PC-9 (cell line): Measurements from ENCODE around the gene SAPCD2. TPM values are rescaled to one million over a fixed set of nuclear protein-coding genes. Genes with fewer than 3 reads are reported as not detected.

Experiments used
- BruUV-seq: library from RNA; stranded (reverse); fragments of 400-500 nt; replicated peaks from 2 replicates; lab custom pipeline; 2021; lab: Mats Ljungman, UMichigan
- CTCF ChIA-PET: fragments of 300-600 bp; sonication (Branson Sonifier 250); formaldehyde crosslinking; loops from one replicate; lab custom pipeline; 2022; ENCODE audit warnings: antibody characterized with exemption; lab: Charles Lee
- POLR2A ChIA-PET: fragments of 300-600 bp; sonication (Branson Sonifier 250); formaldehyde crosslinking; loops from one replicate; lab custom pipeline; 2022; ENCODE audit warnings: antibody characterized with exemption; ENCODE audit not compliant: unreplicated experiment; lab: Charles Lee
- DNase-seq, 2 experiments: peaks; one replicate each; pipeline versions ENCODE4 v3.0.0 to v3.0.0-alpha.2; 2015 to 2022; ENCODE audit warnings: mixed read lengths in 1 of 2
- H2AFZ ChIP-seq: fragments of 200-600 bp; sonication (generic); 2 replicates; pipeline ENCODE4 v1.8.1; 2017; ENCODE audit warnings: antibody characterized with exemption
- H3F3A ChIP-seq: fragments of 200-600 bp; sonication (generic); 2 replicates; pipeline ENCODE4 v1.8.1; 2017; ENCODE audit warnings: antibody characterized with exemption, mild to moderate bottlenecking, low read depth; ENCODE audit not compliant: insufficient read depth
- H3K27ac ChIP-seq: fragments of 200-600 bp; sonication (generic); 2 replicates; pipeline ENCODE4 v1.6.1; 2016; ENCODE audit warnings: mixed run types
- H3K27me3 ChIP-seq: fragments of 200-600 bp; sonication (generic); 2 replicates; pipeline ENCODE4 v1.6.1; 2016; ENCODE audit warnings: low read depth, mixed run types; ENCODE audit not compliant: insufficient read depth
- H3K36me3 ChIP-seq: fragments of 200-600 bp; sonication (generic); 2 replicates; pipeline ENCODE4 v1.6.1; 2016; ENCODE audit warnings: low read depth, mixed run types
- H3K4me1 ChIP-seq: fragments of 200-600 bp; sonication (generic); replicated peaks from 2 replicates; pipeline ENCODE4 v1.6.1; 2016; ENCODE audit warnings: mixed run types; ENCODE audit not compliant: insufficient read depth
- H3K4me2 ChIP-seq: fragments of 200-600 bp; sonication (generic); 2 replicates; pipeline ENCODE4 v1.6.1; 2017; ENCODE audit warnings: mixed run types
- H3K4me3 ChIP-seq: fragments of 200-600 bp; sonication (generic); 2 replicates; pipeline ENCODE4 v1.6.1; 2016; ENCODE audit warnings: mixed run types
- H3K79me2 ChIP-seq: fragments of 200-600 bp; sonication (generic); 2 replicates; pipeline ENCODE4 v1.6.1; 2017; ENCODE audit warnings: low read depth, mixed run types
- H3K9me2 ChIP-seq: fragments of 200-600 bp; sonication (generic); 2 replicates; pipeline ENCODE4 v1.8.1; 2017; ENCODE audit warnings: mild to moderate bottlenecking; ENCODE audit not compliant: insufficient read depth
- H3K9me3 ChIP-seq: fragments of 200-600 bp; sonication (generic); 2 replicates; pipeline ENCODE4 v1.8.1; 2016; ENCODE audit warnings: low read depth; ENCODE audit not compliant: insufficient read depth
- H4K20me1 ChIP-seq: fragments of 200-600 bp; sonication (generic); 2 replicates; pipeline ENCODE4 v1.8.1; 2017; ENCODE audit not compliant: insufficient read depth
- CTCF ChIP-seq: fragments of 200-600 bp; sonication (generic); conservative IDR thresholded peaks from 2 replicates; pipeline ENCODE4 v1.6.1; 2017; ENCODE audit warnings: mixed run types, antibody characterized with exemption, mild to moderate bottlenecking, moderate library complexity
- EZH2 ChIP-seq: fragments of 200-600 bp; sonication (generic); IDR thresholded peaks from 2 replicates; pipeline ENCODE4 v1.8.0; 2017; ENCODE audit warnings: antibody characterized with exemption, low read depth
- intact Hi-C: fragments of 100-400 bp; cut with micrococcal nuclease; formaldehyde crosslinking; loops from one replicate; pipeline ENCODE4 v1.10.0; 2022; ENCODE audit not compliant: unreplicated experiment
- total RNA-seq: library from RNA; stranded (reverse); gene quantifications from 2 replicates; pipeline ENCODE4 v1.2.3, GENCODE V29; 2021

SAPCD2 gene
- total RNA-seq, 1 experiment from 2014 or later = 50.3 TPM

GRCh38 chr9:137053944-137054931 lies 16.1 kb downstream of the SAPCD2 start, which contains the start of gene ENTPD2:
Gene ENTPD2, minus strand, starts transcription at chr9:137054061. Its CDS starts 64 bp downstream, at chr9:137053997.
- Histone ChIP-seq H3K4me1 (no peaks in the 10 kb centered on the region), H3K9me3 (no peaks in the 10 kb centered on the region), H3K27ac (no peak within 1 kb of the TSS), H3K36me3 (no peaks in the 10 kb centered on the region), H3K4me2 (peak within 1 kb of the TSS; percentile 84), H3K79me2 (no peaks in the 10 kb centered on the region), H4K20me1 (no peaks in the 10 kb centered on the region), H2AFZ (peak within 1 kb of the TSS; percentile 74), H3K4me3 (peak within 1 kb of the TSS; percentile 62), H3K27me3 (peaks cover 5% of the 10 kb centered on the region), H3K9me2 (no peaks in the 10 kb centered on the region), H3F3A (peaks cover 3% of the 10 kb centered on the region; the same call in 1 of the 2 replicates)
- ChIA-PET POLR2A (interaction anchor here (0.7 kb wide), 1 partner anchor 370 kb away, joined by 3 read pairs; no protein-coding TSS in a partner anchor), CTCF (interaction anchor here (0.6 to 0.8 kb wide), 3 partner anchors 13 to 171 kb away, joined by 3 to 4 read pairs (median 3); partner anchors contain the start of gene CYSRT1)
- TSS peak; percentile 39 for BruUV-seq
- DNase-seq = peak; percentile 51 to 86
- intact Hi-C loops = no loop called here
- TF ChIP-seq EZH2 (no peak), CTCF (no peak)

DNA sequence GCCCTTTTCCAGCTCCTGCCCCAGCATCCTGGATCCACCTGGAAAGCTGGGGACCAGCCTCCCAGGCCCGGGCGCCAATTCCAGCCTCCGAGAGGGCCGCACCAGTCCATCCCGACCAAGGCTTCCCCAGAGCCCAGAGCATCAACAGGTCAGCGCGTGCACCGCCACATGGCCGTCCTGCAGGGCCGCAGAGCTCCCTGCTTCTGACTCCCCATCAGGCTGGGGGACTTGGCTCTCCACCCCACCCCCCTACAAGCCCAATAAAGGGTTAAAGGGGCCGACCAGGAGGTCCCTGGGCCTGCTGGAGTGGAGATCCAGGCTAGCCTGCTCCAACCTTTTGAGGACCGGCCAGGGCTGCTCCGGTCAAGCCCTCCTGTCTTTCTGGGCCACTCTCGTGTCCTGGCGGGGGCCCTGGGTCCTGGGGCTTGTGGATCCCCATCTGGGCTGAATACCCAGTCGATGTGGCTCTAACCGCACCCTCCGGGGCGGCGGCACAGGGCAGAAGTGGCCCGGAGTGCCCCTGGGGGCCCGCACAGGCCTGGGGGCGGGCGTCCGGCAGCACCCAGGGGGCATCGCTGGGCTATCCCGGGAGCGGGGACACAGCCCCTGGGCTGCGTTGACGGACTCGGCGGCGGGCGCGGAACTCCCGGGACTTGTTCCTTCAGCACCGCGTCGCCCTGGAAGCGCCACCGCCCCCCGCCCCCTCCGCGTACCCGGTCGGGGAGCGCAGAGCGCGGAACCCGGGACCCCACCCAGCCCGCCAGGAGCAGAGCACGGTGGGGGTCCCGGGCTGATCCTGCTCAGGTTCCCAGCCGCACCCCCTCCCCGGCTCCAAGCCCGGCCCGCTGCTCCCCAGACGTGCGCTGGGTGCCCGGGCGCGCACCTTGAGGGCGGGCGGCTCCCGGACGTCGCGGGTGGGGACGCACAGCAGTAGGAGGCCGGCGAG lies 17.1 kb downstream of the SAPCD2 start:
- Histone ChIP-seq H4K20me1 (no peaks in the 10 kb centered on the region), H2AFZ (no peak overlapping the region; the same call in 1 of the 2 replicates), H3K4me2 (peak overlapping the region; percentile 84), H3K27me3 (peaks cover 6% of the 10 kb centered on the region), H3K36me3 (no peaks in the 10 kb centered on the region), H3K4me1 (no peaks in the 10 kb centered on the region), H3K9me3 (no peaks in the 10 kb centered on the region), H3K9me2 (no peaks in the 10 kb centered on the region), H3K79me2 (no peaks in the 10 kb centered on the region), H3K27ac (no peak overlapping the region), H3F3A (peaks cover under 1% of the 10 kb centered on the region; the same call in 1 of the 2 replicates), H3K4me3 (peak overlapping the region; percentile 62; the same call in 1 of the 2 replicates)
- peak in 1 of 2 experiments; percentile 13 for DNase-seq
- intact Hi-C loops = no loop called here
- ChIA-PET POLR2A (interaction anchor here (0.7 kb wide), 1 partner anchor 371 kb away, joined by 3 read pairs; no protein-coding TSS in a partner anchor), CTCF (interaction anchor here (0.7 to 0.8 kb wide), 2 partner anchors 14 to 172 kb away, joined by 3 read pairs; partner anchors contain the start of gene CYSRT1)
- no TSS peak for BruUV-seq
- TF ChIP-seq EZH2 (no peak), CTCF (no peak)
